Coronary artery (tissue), 2 donors: ENCODE results near the gene PFAS.

ENCODE experiments used
- DNase-seq: peaks from one replicate; pipeline ENCODE4 v3.0.0-alpha.2; 2017; ENCODE audit warnings: low spot score
- H3K27ac ChIP-seq, 2 donors: fragments of 200-600 bp; sonication (generic); one replicate each; pipeline ENCODE4 v1.5.1; 2016 to 2019
- H3K4me3 ChIP-seq: fragments of 200-600 bp; sonication (generic); 2 replicates; pipeline ENCODE4 v1.5.1; 2016; ENCODE audit warnings: mild to moderate bottlenecking, moderate library complexity
- TF ChIP-seq, protein P1 (sequence below): fragments of 200-600 bp; sonication (generic); IDR thresholded peaks from one replicate; pipeline ENCODE4 v1.5.1; 2019; ENCODE audit warnings: antibody characterized with exemption

The PFAS gene

DNA sequence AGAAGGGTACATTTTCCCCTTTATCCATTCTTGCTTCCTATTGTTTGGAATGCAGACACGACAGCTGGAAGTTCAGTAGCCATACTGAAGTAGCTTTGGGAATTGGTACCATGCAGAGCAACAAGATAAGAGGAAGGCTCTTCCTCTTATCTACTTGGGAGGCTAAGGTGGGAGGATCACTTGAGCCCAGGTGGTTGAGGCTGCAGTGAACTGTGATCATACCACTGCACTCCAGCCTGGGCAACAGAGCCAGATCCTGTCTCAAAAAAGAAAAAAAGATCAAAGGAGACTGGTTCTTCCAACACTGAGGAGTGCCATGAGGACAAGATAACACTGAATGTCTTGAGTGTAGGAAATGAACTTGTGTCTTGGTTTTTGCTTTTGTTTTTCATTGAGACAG lies 23.3 kb downstream of the PFAS start:
- TF ChIP-seq, protein P1, sequence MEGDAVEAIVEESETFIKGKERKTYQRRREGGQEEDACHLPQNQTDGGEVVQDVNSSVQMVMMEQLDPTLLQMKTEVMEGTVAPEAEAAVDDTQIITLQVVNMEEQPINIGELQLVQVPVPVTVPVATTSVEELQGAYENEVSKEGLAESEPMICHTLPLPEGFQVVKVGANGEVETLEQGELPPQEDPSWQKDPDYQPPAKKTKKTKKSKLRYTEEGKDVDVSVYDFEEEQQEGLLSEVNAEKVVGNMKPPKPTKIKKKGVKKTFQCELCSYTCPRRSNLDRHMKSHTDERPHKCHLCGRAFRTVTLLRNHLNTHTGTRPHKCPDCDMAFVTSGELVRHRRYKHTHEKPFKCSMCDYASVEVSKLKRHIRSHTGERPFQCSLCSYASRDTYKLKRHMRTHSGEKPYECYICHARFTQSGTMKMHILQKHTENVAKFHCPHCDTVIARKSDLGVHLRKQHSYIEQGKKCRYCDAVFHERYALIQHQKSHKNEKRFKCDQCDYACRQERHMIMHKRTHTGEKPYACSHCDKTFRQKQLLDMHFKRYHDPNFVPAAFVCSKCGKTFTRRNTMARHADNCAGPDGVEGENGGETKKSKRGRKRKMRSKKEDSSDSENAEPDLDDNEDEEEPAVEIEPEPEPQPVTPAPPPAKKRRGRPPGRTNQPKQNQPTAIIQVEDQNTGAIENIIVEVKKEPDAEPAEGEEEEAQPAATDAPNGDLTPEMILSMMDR, result no peak
- DNase-seq, result no peak
- H3K27ac ChIP-seq, result no peak overlapping the region
- H3K4me3 ChIP-seq, result no peak overlapping the region

DNA sequence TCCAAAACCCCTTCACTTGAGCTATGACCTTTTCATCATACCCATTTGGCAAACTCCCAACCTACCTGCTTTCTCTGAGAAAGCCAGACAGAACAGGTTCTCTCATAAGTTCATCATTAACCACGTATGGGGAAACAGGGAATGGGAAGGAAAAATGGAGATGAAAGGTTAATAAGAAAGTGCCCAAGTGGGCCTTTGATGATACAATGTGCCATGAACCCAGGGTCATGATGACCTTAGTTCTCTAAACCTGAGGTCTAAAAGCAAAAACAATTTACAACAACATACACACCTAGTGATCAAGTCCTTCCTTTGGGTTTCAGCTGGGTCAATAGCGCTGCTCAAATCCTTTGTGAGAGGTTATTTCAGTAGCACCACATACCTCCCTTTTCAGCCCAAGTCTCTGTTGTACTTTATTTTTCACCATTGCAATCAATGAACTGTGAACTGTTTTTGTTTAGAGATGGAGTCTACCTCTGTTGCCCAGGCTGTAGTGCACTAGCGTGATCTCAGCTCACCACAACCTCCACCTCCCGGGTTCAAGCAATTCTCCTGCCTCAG lies 24.9 kb downstream of the PFAS start:
- no peak for DNase-seq
- H3K27ac ChIP-seq, result no peak overlapping the region
- TF ChIP-seq, protein P1, result no peak
- H3K4me3 ChIP-seq, result no peak overlapping the region

DNA sequence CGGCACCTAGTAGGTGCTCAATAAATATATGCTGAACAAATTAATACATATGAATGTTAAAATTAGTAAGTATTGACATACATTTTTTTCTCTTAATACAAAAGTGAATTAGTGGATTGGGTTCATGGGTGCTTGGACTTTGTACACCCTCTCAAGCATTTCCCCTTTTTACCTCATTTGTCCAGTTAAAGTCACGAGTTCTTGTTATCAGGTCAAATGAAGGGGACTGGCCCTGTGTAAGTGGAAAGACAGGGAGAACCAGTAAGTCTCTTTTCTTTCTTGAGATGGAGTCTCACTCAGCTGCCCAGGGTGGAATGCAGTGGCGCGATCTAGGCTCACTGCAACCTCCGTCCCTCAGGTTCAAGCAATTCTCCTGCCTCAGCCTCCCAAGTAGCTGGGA lies 25.7 kb downstream of the PFAS start:
- H3K27ac ChIP-seq, result no peak overlapping the region

DNA sequence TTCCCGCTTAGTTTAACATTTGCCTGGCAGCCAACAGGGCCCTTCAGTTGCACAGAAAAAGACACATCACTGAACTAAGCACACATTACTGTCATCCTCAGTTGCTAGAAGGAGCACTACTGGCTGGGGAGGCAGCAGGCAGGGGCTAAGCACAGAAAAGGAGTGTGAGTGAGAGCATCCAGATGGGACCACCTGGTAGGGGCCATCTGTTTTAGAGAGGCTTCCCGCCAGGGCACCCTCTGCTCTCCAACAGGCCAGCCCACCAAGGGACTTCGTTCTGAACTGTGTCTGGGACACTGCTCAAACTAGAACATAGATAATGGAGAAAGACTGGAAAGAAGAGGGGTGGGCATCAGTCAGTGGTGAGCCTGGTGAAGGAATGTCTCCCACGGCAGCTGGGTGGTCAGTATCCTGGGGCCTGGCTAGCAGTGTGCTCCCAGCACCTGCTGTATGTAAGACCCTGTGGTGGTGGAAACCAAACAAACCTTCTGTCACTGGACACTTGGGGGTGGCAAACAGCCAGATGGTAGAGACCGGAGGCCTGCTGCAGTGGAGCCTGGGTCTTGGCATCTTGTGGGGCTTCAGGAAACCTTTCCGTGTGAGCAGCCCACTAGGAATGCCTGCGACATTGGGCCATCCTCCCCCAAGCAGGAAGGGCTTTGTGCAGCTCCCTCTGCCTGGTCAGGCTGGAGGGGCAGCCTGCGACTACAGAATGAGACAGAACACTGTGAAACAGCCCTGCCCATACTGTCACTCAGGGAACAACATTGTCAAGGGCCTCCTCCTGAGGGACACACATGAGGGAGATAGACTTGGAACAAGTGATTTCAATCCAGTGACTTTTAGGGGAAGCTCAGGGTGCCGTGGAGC lies 26.6 kb downstream of the PFAS start:
- Histone ChIP-seq H3K27ac (no peak overlapping the region), H3K4me3 (no peak overlapping the region)
- TF ChIP-seq, protein P1, result no peak
- DNase-seq, result no peak

More for the DNA sequence above, 25.7 kb downstream of the PFAS start:
- no peak for DNase-seq
- TF ChIP-seq, protein P1, result no peak
- no peak overlapping the region for H3K4me3 ChIP-seq

DNA sequence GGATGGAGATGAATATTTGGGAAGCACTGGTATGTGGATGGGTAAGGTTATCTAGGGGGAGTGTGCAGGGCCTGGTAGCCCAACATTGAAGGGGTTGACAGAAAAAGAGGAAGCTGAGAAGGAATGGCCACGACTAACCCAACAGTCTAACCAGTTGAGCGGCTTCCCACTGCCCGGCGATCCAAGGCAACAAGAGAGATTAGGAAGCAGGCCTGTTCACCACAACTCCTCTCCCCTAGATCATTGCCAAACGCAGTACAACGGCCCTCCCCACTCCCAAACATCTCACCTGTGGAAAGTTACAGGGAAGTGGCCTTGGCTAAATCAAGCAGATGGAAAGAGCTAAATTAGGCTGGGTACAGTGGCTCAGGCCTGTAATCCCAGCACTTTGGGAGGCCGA lies 28.2 kb downstream of the PFAS start:
- no peak overlapping the region for H3K27ac ChIP-seq
- TF ChIP-seq, protein P1, result no peak
- no peak for DNase-seq
- no peak overlapping the region for H3K4me3 ChIP-seq

DNA sequence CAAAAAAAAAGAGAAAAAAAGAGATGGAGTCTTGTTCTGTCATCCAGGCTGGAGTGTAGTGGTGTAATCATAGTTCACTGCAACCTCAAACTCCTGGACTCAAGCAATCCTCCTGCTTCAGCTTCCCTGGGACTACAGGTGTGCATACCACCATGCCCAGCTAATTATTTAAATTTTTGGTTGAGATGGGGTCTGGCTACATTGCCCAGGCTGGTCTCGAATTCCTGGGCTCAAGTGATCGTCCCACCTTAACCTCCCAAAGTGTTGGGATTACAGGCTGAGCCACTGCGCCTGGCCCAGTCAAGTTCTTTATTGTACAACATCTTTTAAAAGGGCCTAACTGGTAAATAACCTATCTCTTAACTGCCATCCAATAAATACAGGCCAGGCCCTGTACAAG lies 33.3 kb downstream of the PFAS start:
- no peak overlapping the region for H3K4me3 ChIP-seq
- TF ChIP-seq, protein P1, result no peak
- no peak overlapping the region for H3K27ac ChIP-seq
- no peak for DNase-seq

DNA sequence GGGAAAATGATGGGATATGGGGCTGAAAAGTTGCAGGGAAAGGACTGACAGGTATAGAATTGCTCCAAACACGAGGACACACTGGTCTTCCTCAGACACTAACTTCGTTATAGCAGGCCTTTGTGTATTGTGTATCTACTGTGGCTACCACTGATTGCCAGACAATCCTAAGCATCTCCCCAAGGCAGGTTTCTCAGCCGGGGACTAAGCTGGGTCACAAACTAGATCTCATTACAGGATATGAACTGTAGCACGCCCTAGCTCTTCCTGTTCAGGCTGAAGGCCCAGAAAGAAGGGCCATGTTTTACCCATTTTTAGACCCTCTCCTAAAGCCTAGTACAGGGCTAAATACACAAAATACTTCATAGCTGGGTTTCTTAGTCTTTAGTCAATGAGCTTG lies 34.3 kb downstream of the PFAS start:
- Histone ChIP-seq H3K4me3 (no peak overlapping the region), H3K27ac (no peak overlapping the region)
- DNase-seq, result no peak
- TF ChIP-seq, protein P1, result no peak
